Activated T-cell treated with anti-CD3 and anti-CD28 coated beads, Interleukin-2, amount 50 U/mL, for 1 hour (primary cell): ENCODE measurements around the gene PTGR2.
"Not testable (repeated sequence)": the region's sequence is repeated elsewhere in the genome, so short reads cannot be mapped to it uniquely, and the experiment has no call there.

Source experiments
- DNase-seq: peaks from one replicate; pipeline ENCODE4 v3.0.0-alpha.2; 2020

Gene PTGR2

GRCh38 chr14:73887694-73888459 lies 36.2 kb downstream of the PTGR2 start:
- DNase-seq = no peak

GRCh38 chr14:73888460-73888725 lies 36.8 kb downstream of the PTGR2 start:
- no peak for DNase-seq

- no peak for DNase-seq
These were observed 37.3 kb downstream of the PTGR2 start for GRCh38 chr14:73888971-73889370.

GRCh38 chr14:73889376-73889775 lies 37.7 kb downstream of the PTGR2 start:
- DNase-seq = no peak

GRCh38 chr14:73894180-73894687 lies 42.6 kb downstream of the PTGR2 start:
- not testable (repeated sequence) for DNase-seq

GRCh38 chr14:73895939-73896338 lies 44.3 kb downstream of the PTGR2 start:
- DNase-seq = no peak

GRCh38 chr14:73896521-73896920 lies 44.9 kb downstream of the PTGR2 start:
- no peak for DNase-seq

GRCh38 chr14:73903028-73903427 lies 51.4 kb downstream of the PTGR2 start:
- no peak for DNase-seq

- no peak for DNase-seq
These were observed 58.0 kb downstream of the PTGR2 start for GRCh38 chr14:73909681-73910080.

GRCh38 chr14:73913256-73913655 lies 61.6 kb downstream of the PTGR2 start:
- no peak for DNase-seq

GRCh38 chr14:73916324-73916723 lies 64.7 kb downstream of the PTGR2 start:
- no peak for DNase-seq

- DNase-seq = not testable (repeated sequence)
These were observed 67.8 kb downstream of the PTGR2 start for GRCh38 chr14:73919457-73919856.

- no peak for DNase-seq
These were observed 72.7 kb downstream of the PTGR2 start for GRCh38 chr14:73924337-73924736.
